Calu3 (cell line): ENCODE results near the gene MLXIPL. TPM values are rescaled to one million over a fixed set of nuclear protein-coding genes. Genes with fewer than 3 reads are reported as not detected.

Source experiments
- BruUV-seq: library from RNA; stranded (reverse); fragments of 400-500 nt; replicated peaks from 2 replicates; lab custom pipeline; 2021; lab: Mats Ljungman, UMichigan
- CTCF ChIA-PET: fragments of 300-600 bp; sonication (Branson Sonifier 250); formaldehyde crosslinking; loops from one replicate; lab custom pipeline; 2022; ENCODE audit warnings: antibody characterized with exemption; lab: Charles Lee
- DNase-seq: peaks from one replicate; pipeline ENCODE4 v3.0.0; 2022
- H3K27ac Mint-ChIP-seq: one replicate; pipeline ENCODE4 v1.8.0; 2022; ENCODE audit warnings: mixed read lengths; ENCODE audit not compliant: unreplicated experiment
- H3K27me3 Mint-ChIP-seq: one replicate; pipeline ENCODE4 v1.8.0; 2022; ENCODE audit warnings: mixed read lengths; ENCODE audit not compliant: unreplicated experiment
- H3K36me3 Mint-ChIP-seq: one replicate; pipeline ENCODE4 v1.8.0; 2022; ENCODE audit warnings: mild to moderate bottlenecking, moderate library complexity, mixed read lengths; ENCODE audit not compliant: insufficient read depth, unreplicated experiment
- H3K4me1 Mint-ChIP-seq: one replicate; pipeline ENCODE4 v1.8.0; 2022; ENCODE audit warnings: mild to moderate bottlenecking, low read depth, mixed read lengths; ENCODE audit not compliant: unreplicated experiment
- H3K4me3 Mint-ChIP-seq: one replicate; pipeline ENCODE4 v1.8.0; 2022; ENCODE audit warnings: mild to moderate bottlenecking, low read depth, moderate library complexity, mixed read lengths; ENCODE audit not compliant: unreplicated experiment
- H3K9me3 Mint-ChIP-seq: one replicate; pipeline ENCODE4 v1.8.0; 2022; ENCODE audit warnings: low read depth, mixed read lengths; ENCODE audit not compliant: unreplicated experiment
- intact Hi-C: fragments of 100-400 bp; cut with micrococcal nuclease; formaldehyde crosslinking; loops from one replicate; pipeline ENCODE4 v1.10.0; 2022; ENCODE audit not compliant: unreplicated experiment
- total RNA-seq: library from RNA; stranded (reverse); gene quantifications from 2 replicates; pipeline ENCODE4 v1.2.3, GENCODE V29; 2022
- TF ChIP-seq, protein P1 (sequence below): fragments of 200-600 bp; IDR thresholded peaks from one replicate; pipeline ENCODE4 v1.8.0; 2022; ENCODE audit warnings: antibody characterized with exemption; ENCODE audit not compliant: unreplicated experiment

The MLXIPL gene
- total RNA-seq, 1 experiment from 2014 or later: 1.1 TPM

DNA sequence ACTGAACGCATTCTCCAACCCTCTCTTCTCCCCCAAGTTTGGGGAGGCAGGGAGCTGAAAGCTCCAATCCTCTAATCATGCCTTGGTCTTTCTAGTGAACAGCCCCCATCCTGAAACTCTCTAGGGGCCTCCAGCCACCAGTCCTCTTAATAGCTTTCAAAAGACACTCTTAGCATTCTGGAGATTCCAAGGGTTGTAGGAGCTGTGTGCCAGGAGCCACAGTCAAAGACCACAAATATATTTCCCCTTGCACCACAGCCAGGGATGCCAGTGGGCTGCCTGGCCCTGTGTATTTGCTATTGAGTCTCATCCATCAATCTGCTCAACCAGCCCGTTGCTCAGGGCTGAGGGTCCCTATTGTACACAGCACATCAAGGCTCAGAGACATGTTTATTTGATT is 18.5 kb upstream of the MLXIPL start:
- Mint-ChIP-seq H3K27me3 (peaks cover 20% of the 10 kb centered on the region), H3K36me3 (no peaks in the 10 kb centered on the region), H3K27ac (no peak overlapping the region), H3K9me3 (peaks cover 2% of the 10 kb centered on the region), H3K4me3 (no peak overlapping the region), H3K4me1 (no peaks in the 10 kb centered on the region)
- BruUV-seq: no TSS peak
- CTCF ChIA-PET: no interaction called here
- TF ChIP-seq, protein P1, sequence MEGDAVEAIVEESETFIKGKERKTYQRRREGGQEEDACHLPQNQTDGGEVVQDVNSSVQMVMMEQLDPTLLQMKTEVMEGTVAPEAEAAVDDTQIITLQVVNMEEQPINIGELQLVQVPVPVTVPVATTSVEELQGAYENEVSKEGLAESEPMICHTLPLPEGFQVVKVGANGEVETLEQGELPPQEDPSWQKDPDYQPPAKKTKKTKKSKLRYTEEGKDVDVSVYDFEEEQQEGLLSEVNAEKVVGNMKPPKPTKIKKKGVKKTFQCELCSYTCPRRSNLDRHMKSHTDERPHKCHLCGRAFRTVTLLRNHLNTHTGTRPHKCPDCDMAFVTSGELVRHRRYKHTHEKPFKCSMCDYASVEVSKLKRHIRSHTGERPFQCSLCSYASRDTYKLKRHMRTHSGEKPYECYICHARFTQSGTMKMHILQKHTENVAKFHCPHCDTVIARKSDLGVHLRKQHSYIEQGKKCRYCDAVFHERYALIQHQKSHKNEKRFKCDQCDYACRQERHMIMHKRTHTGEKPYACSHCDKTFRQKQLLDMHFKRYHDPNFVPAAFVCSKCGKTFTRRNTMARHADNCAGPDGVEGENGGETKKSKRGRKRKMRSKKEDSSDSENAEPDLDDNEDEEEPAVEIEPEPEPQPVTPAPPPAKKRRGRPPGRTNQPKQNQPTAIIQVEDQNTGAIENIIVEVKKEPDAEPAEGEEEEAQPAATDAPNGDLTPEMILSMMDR: no peak
- intact Hi-C loops: no loop called here
- no peak for DNase-seq

DNA sequence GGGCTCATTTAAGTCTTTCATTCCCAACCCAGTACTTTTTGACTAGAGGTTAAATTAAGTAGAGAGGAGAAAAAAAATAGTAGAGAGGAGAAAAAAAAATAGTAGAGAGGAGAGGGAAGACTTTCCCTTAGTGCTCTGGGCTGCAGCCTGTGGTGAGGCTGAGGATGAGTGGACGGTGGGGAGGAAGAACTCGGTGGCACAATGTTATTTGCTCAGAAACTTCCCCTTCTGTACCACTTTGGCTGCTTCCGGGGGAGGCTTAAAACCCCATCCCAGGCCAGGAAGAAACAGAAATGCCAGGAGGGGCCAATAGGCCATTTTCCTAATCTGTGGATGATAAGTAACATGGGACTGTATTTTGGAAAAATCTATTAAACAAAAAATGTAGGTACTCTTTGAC is 14.6 kb upstream of the MLXIPL start:
- H3K4me1 Mint-ChIP-seq: no peaks in the 10 kb centered on the region
- CTCF ChIA-PET: no interaction called here
- H3K9me3 Mint-ChIP-seq: peaks cover 5% of the 10 kb centered on the region
- intact Hi-C loops: no loop called here
- no peak for DNase-seq
- no peak overlapping the region for H3K27ac Mint-ChIP-seq
- H3K36me3 Mint-ChIP-seq: no peaks in the 10 kb centered on the region
- TF ChIP-seq, protein P1: no peak
- no peak overlapping the region for H3K4me3 Mint-ChIP-seq
- no peaks in the 10 kb centered on the region for H3K27me3 Mint-ChIP-seq
- BruUV-seq: no TSS peak

DNA sequence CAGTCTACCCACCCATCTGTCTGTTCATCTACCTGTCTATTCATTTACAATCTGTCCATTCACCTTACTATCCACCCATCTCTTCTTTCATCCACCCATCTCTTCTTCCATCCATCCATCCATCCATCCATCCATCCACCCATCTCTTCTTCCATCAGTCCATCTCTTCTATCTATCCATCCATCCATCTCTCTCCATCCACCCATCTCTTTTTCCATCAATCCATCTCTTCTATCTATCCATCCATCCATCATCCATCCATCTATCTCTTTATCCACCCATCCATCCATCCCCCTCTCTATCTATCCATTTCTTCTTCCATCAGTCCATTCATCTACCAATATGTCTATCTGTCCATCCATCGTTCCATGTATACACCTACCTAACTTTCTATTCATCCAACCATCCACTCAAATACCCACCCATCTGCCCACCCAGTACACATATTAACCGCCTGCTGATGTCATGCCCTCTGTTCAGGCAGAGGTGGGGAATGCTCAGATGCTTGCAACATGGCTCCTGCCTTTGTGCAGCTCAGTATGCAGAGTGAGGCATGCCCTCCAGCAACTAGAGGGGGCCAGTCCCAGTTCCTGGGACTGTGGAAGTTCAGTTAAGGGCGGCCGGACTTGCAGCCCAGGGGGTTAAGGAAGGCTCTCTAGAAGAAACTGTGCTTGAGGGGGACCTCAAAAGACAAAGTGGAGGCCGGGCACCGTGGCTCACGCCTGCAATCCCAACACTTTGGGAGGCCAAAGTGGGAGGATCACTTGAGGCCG is 11.3 kb upstream of the MLXIPL start:
- peaks cover 3% of the 10 kb centered on the region for H3K9me3 Mint-ChIP-seq
- CTCF ChIA-PET: interaction anchor here (0.5 to 0.9 kb wide), 3 partner anchors 17 to 163 kb away, joined by 3 to 4 read pairs (median 3); no protein-coding TSS in a partner anchor
- intact Hi-C loops: no loop called here

DNA sequence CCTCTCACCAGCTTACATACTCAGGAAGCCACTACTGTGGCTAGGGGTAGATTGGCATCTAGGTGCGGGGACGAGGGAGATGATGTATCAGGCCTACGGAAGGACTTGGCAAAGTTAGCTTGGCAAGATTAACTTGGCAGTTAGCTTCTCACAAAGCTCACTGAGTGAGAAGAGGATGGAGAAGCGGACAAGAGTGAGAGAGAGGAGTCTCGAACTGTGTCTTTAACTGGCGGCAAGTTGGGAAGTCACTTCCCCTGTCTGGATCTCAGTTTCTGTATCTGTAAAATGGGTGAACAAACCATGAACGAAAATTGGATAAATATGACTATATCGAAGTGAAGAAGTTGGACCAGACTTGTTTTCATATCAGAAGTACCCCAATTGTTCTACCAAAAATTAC is 9.5 kb upstream of the MLXIPL start:
- Mint-ChIP-seq H3K27me3 (peaks cover 18% of the 10 kb centered on the region), H3K36me3 (no peaks in the 10 kb centered on the region), H3K4me3 (no peak overlapping the region), H3K27ac (no peak overlapping the region), H3K9me3 (peaks cover 3% of the 10 kb centered on the region), H3K4me1 (no peaks in the 10 kb centered on the region)
- TF ChIP-seq, protein P1: no peak
- no TSS peak for BruUV-seq
- no peak for DNase-seq
- CTCF ChIA-PET: no interaction called here
- intact Hi-C loops: no loop called here

More for the DNA sequence above, 11.3 kb upstream of the MLXIPL start:
- H3K36me3 Mint-ChIP-seq: no peaks in the 10 kb centered on the region
- no peak overlapping the region for H3K4me3 Mint-ChIP-seq
- TF ChIP-seq, protein P1: no peak
- H3K4me1 Mint-ChIP-seq: no peaks in the 10 kb centered on the region
- no TSS peak for BruUV-seq
- peaks cover 13% of the 10 kb centered on the region for H3K27me3 Mint-ChIP-seq
- no peak for DNase-seq
- H3K27ac Mint-ChIP-seq: peak overlapping the region; percentile 77
